LNCaP clone FGC (cell line): ENCODE data around the gene GJC2.

Experiments
- DNase-seq: peaks from one replicate; pipeline ENCODE4 v3.0.0-alpha.2; 2011; ENCODE audit warnings: low read depth
- H3K4me3 ChIP-seq: 2 replicates; pipeline ENCODE4 v1.5.1; 2011; ENCODE audit warnings: mild to moderate bottlenecking, low read depth, low read length, control low read depth
- CTCF ChIP-seq: IDR thresholded peaks from 2 replicates; pipeline ENCODE4 v1.5.1; 2012; ENCODE audit warnings: mild to moderate bottlenecking; ENCODE audit not compliant: control insufficient read depth, insufficient read depth; ENCODE audit errors: extremely low read depth

GJC2 gene

GRCh38 chr1:228131766-228132165 is 18.0 kb upstream of the GJC2 start:
- TF ChIP-seq CTCF, result no peak
- no peak overlapping the region for H3K4me3 ChIP-seq
- no peak for DNase-seq

GRCh38 chr1:228134591-228134990 is 15.1 kb upstream of the GJC2 start:
- no peak for TF ChIP-seq CTCF
- no peak for DNase-seq
- H3K4me3 ChIP-seq, result no peak overlapping the region

- H3K4me3 ChIP-seq, result no peak overlapping the region
- no peak for TF ChIP-seq CTCF
- DNase-seq, result no peak
These were observed 12.8 kb upstream of the GJC2 start for GRCh38 chr1:228136901-228137300.

GRCh38 chr1:228139406-228139930 is 10.3 kb upstream of the GJC2 start:
- DNase-seq, result no peak
- no peak for TF ChIP-seq CTCF
- peak overlapping the region; percentile 98 for H3K4me3 ChIP-seq

GRCh38 chr1:228139931-228140723 is 9.6 kb upstream of the GJC2 start, which contains the start of gene GUK1:
TSS of gene GUK1 (plus strand) at chr1:228140279. CDS start at chr1:228140303, 24 bp downstream.
- TF ChIP-seq CTCF, result peak; percentile 38; the same call in 1 of the 2 replicates
- peak within 1 kb of the TSS; percentile 98 for H3K4me3 ChIP-seq
- DNase-seq, result peak; percentile 99

GRCh38 chr1:228140724-228141225 is 9.0 kb upstream of the GJC2 start:
- no peak for DNase-seq
- peak overlapping the region; percentile 98 for H3K4me3 ChIP-seq
- TF ChIP-seq CTCF, result no peak
